NCI-H1694 treated with DMSO at 0.1 percent for 48 hours (cell line): Measurements from ENCODE around the gene TRAPPC10.

Experiments
- DNase-seq: peaks from one replicate; lab custom pipeline; 2025; lab: John Stamatoyannopoulos, UW

The TRAPPC10 gene

GRCh38 chr21:44038063-44038462 lies 26.0 kb downstream of the TRAPPC10 start:
- DNase-seq = no peak

GRCh38 chr21:44039828-44040227 lies 27.7 kb downstream of the TRAPPC10 start:
- DNase-seq = no peak

- DNase-seq = no peak
Observed at GRCh38 chr21:44043613-44044012, 31.5 kb downstream of the TRAPPC10 start.

GRCh38 chr21:44046734-44047133 lies 34.6 kb downstream of the TRAPPC10 start:
- no peak for DNase-seq

GRCh38 chr21:44047996-44048560 lies 36.0 kb downstream of the TRAPPC10 start:
- DNase-seq = no peak

- no peak for DNase-seq
Observed at GRCh38 chr21:44049182-44049581, 37.1 kb downstream of the TRAPPC10 start.

- DNase-seq = no peak
Observed at GRCh38 chr21:44049606-44050005, 37.5 kb downstream of the TRAPPC10 start.

- no peak for DNase-seq
Observed at GRCh38 chr21:44050276-44050675, 38.2 kb downstream of the TRAPPC10 start.

- DNase-seq = no peak
Observed at GRCh38 chr21:44051462-44051941, 39.4 kb downstream of the TRAPPC10 start.

GRCh38 chr21:44052071-44052829 lies 40.1 kb downstream of the TRAPPC10 start:
- no peak for DNase-seq

- DNase-seq = no peak
Observed at GRCh38 chr21:44052830-44053226, 40.7 kb downstream of the TRAPPC10 start.

- DNase-seq = no peak
Observed at GRCh38 chr21:44053567-44053966, 41.5 kb downstream of the TRAPPC10 start.

- DNase-seq = no peak
Observed at GRCh38 chr21:44054710-44055109, 42.6 kb downstream of the TRAPPC10 start.

GRCh38 chr21:44057055-44057454 lies 44.9 kb downstream of the TRAPPC10 start:
- no peak for DNase-seq

- no peak for DNase-seq
Observed at GRCh38 chr21:44057960-44058651, 46.0 kb downstream of the TRAPPC10 start.

- DNase-seq = no peak
Observed at GRCh38 chr21:44058652-44058964, 46.5 kb downstream of the TRAPPC10 start.

GRCh38 chr21:44058981-44059380 lies 46.9 kb downstream of the TRAPPC10 start:
- no peak for DNase-seq

- peak; percentile 15 for DNase-seq
Observed at GRCh38 chr21:44059710-44060109, 47.6 kb downstream of the TRAPPC10 start.

- no peak for DNase-seq
Observed at GRCh38 chr21:44062380-44062779, 50.3 kb downstream of the TRAPPC10 start.

GRCh38 chr21:44063151-44063912 lies 51.2 kb downstream of the TRAPPC10 start:
- no peak for DNase-seq

GRCh38 chr21:44064852-44065403 lies 52.8 kb downstream of the TRAPPC10 start:
- no peak for DNase-seq

- DNase-seq = no peak
Observed at GRCh38 chr21:44065428-44065827, 53.3 kb downstream of the TRAPPC10 start.
